Stimulated activated CD4-positive, alpha-beta T cell treated with anti-CD3 and anti-CD28 coated beads, Interleukin-1b, Interleukin-23, amount 100 ng/mL, for 4 hours (primary cell): Measurements from ENCODE around the gene ANAPC2.
"Not testable (repeated sequence)": the region's sequence is repeated elsewhere in the genome, so short reads cannot be mapped to it uniquely, and the experiment has no call there.

ENCODE experiments used
- DNase-seq, 2 donors: peaks; one replicate each; pipeline ENCODE4 v3.0.0-alpha.2; 2020; ENCODE audit warnings: low read depth in 2 of 2

Gene ANAPC2

GRCh38 chr9:137146527-137146918 is 41.8 kb downstream of the ANAPC2 start:
- DNase-seq = no peak

- DNase-seq = no peak
Observed at GRCh38 chr9:137145731-137146526, 42.4 kb downstream of the ANAPC2 start.

GRCh38 chr9:137143459-137143858 is 44.9 kb downstream of the ANAPC2 start:
- DNase-seq = no peak

GRCh38 chr9:137141976-137142936 is 46.1 kb downstream of the ANAPC2 start:
- DNase-seq = no peak

- DNase-seq = no peak
Observed at GRCh38 chr9:137141050-137141810, 47.1 kb downstream of the ANAPC2 start.

- DNase-seq = no peak
Observed at GRCh38 chr9:137140151-137141012, 48.0 kb downstream of the ANAPC2 start.

GRCh38 chr9:137139468-137140150 is 48.8 kb downstream of the ANAPC2 start:
- no peak for DNase-seq

GRCh38 chr9:137138722-137139467 is 49.5 kb downstream of the ANAPC2 start, which contains the start of gene GRIN1:
GRIN1 (plus strand) TSS chr9:137139154; CDS start chr9:137139487, 333 bp downstream.
- DNase-seq = peak in 1 of 2 donors; percentile 39

GRCh38 chr9:137138058-137138721 is 50.2 kb downstream of the ANAPC2 start:
- DNase-seq = no peak

- no peak for DNase-seq
Observed at GRCh38 chr9:137136881-137137607, 51.3 kb downstream of the ANAPC2 start.

GRCh38 chr9:137136261-137136880 is 52.0 kb downstream of the ANAPC2 start:
- DNase-seq = no peak

- DNase-seq = not testable (repeated sequence)
Observed at GRCh38 chr9:137135154-137135553, 53.2 kb downstream of the ANAPC2 start.

GRCh38 chr9:137134191-137134590 is 54.2 kb downstream of the ANAPC2 start:
- DNase-seq = no peak

- DNase-seq = no peak
Observed at GRCh38 chr9:137130176-137130755, 58.1 kb downstream of the ANAPC2 start.

- peak; percentile 82 to 85 for DNase-seq
Observed at GRCh38 chr9:137129456-137130175, 58.7 kb downstream of the ANAPC2 start.

GRCh38 chr9:137128862-137129455 is 59.4 kb downstream of the ANAPC2 start:
- DNase-seq = no peak
